ENCODE results near the gene GUCY2D.

DNA sequence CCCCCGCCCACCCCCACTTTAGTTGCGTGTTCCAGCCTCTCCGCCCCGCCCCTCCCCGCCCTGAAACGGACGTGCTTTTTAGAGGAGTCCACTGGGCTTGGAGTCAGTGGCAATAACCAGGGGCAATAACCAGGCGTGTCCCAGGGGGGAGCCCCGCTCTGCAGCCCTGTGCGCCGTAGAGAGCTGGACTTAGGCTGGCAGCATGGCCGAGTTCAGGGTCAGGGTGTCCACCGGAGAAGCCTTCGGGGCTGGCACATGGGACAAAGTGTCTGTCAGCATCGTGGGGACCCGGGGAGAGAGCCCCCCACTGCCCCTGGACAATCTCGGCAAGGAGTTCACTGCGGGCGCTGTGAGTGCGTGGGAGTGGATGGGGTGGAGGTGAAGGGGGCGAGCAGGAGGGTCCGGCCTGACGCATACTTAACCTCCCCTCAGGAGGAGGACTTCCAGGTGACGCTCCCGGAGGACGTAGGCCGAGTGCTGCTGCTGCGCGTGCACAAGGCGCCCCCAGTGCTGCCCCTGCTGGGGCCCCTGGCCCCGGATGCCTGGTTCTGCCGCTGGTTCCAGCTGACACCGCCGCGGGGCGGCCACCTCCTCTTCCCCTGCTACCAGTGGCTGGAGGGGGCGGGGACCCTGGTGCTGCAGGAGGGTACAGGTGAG lies 36.7 kb downstream of the GUCY2D start, which contains the start of gene ALOX15B:
- TF ChIP-seq REST (IDR thresholded peaks at IDR 0.05; ENCODE audit: borderline replicate concordance), result no peak
- no peak for TF ChIP-seq CTCF (IDR thresholded peaks at IDR 0.05; ENCODE audit: poor library complexity, severe bottlenecking)
- no peak for TF ChIP-seq RAD21 (conservative IDR thresholded peaks at IDR 0.05)
- TF ChIP-seq EP300 (conservative IDR thresholded peaks at IDR 0.05; ENCODE audit: poor library complexity, severe bottlenecking), result no peak
- TF ChIP-seq POLR2AphosphoS5 (IDR thresholded peaks at IDR 0.05), result no peak

Data from neural cell (in vitro differentiated cells).